OCI-LY3 (cell line): Measurements from ENCODE around the gene CECR2.

Experiments
- EZH2phosphoT487 ChIP-seq: fragments of 200-600 bp; shearing (Covaris generic); IDR thresholded peaks from 2 replicates; pipeline ENCODE4 v1.6.1; 2018; ENCODE audit warnings: antibody characterized with exemption, mixed run types, low read depth
- TF ChIP-seq, protein P1 (sequence below): fragments of 200-600, 300-600 bp; sonication (generic); IDR thresholded peaks from 2 replicates; pipeline ENCODE4 v1.5.1; 2014; ENCODE audit warnings: antibody characterized with exemption, low read length, low read depth

DNA sequence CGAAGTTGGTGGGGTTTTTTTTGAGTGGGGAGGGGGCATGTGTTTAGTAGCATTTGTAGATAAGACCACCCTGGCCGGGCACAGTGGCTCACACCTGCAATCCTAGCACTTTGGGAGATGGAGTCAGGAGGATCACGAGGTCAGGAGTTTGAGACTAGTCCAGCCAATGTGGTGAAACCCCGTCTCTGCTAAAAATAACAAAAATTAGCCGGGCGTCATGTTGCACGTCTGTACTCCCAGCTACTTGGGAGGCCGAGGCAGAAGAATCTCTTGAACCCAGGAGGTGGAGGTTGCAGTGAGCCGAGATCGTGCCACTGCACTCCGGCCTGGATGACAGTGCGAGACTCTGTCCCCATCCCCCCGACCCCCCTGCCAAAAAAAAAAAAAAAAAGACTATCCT, 34.6 kb downstream of the CECR2 start:
- TF ChIP-seq, protein P1, sequence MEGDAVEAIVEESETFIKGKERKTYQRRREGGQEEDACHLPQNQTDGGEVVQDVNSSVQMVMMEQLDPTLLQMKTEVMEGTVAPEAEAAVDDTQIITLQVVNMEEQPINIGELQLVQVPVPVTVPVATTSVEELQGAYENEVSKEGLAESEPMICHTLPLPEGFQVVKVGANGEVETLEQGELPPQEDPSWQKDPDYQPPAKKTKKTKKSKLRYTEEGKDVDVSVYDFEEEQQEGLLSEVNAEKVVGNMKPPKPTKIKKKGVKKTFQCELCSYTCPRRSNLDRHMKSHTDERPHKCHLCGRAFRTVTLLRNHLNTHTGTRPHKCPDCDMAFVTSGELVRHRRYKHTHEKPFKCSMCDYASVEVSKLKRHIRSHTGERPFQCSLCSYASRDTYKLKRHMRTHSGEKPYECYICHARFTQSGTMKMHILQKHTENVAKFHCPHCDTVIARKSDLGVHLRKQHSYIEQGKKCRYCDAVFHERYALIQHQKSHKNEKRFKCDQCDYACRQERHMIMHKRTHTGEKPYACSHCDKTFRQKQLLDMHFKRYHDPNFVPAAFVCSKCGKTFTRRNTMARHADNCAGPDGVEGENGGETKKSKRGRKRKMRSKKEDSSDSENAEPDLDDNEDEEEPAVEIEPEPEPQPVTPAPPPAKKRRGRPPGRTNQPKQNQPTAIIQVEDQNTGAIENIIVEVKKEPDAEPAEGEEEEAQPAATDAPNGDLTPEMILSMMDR, result no peak
- no peak for TF ChIP-seq EZH2phosphoT487
